ENCODE measurements around the gene CHCHD5.
"Not testable (repeated sequence)": the region's sequence is repeated elsewhere in the genome, so short reads cannot be mapped to it uniquely, and the experiment has no call there.

CHCHD5 gene, protein sequence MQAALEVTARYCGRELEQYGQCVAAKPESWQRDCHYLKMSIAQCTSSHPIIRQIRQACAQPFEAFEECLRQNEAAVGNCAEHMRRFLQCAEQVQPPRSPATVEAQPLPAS

DNA sequence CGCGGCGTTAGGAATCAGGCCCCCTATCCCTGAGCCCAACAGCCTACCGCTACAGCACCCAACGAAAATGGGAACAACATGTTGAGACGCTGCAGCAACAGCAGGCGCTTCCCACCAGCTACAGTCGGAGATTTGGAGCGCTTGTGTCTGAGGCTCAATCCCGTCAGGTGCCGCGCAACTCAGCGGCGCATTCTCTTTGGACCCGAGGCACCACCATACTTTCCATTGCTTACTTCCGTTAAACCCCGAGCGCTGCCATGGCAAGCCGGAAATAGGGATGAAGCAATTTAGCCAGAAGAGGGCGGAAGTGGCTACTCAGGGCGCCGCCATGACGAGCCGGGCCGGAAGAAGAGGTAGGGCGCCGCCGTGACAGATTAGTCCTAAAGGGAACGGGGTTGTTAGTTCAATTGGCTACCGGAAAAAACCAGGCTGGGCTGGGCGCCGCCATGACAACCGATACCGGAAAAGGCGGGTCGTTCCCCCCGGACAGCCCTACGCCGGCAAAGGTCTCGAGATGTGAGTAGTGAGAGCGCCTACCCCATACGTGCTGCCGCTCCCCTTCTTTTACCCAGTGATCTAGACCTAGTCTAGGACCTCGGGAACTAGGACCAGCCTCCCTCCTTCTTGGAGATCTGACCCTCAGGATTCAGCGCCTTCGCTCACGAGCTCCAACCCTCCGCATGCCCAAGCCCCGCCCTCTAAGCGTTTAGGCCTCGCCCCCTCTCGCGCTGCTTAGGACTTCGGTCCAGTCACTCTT is at the start of gene CHCHD5:
Gene CHCHD5 (plus strand): TSS at position 476 of the 757 bp plus-strand sequence. CDS start 39 bp downstream, at position 515.
- peak; percentile 94 for DNase-seq

DNA sequence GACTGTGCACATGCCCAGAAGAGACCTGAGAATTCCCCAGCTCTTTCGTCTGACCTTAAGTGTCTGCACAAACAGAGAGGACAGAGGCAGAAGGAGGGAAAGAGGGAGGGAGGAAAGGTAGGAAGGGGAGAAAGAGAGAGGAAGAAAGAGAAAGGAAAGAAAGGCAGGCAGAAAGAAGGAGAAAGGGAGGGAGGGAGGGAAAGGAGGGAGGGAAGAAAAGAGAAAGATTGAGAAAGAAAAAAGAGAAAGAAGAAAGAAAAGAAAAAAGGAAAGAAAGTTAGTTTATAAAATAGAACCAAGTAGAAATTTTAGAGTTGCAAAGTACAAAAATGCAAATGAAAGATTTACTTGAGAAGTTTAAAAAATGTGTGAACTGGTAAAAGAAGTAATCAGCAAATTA is 49.6 kb upstream of the CHCHD5 start:
- DNase-seq, result no peak

DNA sequence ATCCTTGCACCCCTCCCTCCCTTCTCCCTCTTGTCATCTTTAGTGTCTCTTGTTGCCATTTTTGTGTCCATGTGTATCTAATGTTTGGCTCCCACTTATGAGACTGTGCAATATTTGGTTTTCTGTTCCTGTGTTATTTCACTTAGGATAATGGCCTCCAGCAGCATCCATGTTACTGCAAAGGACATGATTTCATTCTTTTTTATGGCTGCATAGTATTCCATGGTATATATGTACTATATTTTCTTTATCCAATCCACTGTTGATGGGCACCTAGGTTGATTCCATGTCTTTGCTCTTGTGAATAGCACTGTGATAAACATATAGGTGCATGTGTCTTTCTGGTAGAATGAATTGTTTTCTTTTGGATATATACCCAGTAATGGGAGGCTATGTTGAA is 47.7 kb upstream of the CHCHD5 start:
- DNase-seq, result not testable (repeated sequence)

DNA sequence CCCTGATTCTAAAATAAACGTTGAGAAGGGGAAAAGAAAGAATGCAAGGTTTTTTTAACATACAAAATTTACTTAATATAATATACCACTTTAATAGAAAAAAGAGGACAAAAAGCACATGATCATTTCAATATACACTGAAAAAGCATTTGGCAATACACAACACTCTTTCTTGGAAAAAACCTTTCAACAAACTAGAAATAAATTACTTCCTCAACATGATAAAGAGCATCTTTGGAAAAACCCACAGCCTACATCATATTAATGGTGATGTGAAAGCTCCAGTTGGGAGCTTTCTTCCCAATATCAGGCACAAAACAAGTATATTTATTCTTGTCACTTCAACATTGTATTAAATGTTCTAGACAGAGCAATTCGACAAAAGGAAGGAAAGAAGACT is 45.1 kb upstream of the CHCHD5 start:
- DNase-seq, result no peak

DNA sequence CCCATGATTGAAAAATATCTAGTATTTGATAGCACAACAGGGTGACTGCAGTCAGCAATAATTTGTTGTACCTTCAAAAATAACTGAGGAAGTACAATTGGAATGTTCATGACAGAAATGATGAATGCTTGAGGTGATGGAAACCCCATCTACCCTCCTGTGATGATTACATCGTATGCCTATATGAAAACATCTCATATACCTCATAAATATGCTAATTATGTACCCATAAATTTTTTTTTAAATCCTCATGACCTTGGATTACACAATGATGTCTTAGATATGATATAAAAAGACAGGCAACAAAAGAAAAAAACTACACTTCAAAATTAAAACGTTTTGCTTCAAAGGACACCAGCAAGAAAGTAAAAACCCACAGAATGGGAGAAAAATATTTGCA is 43.5 kb upstream of the CHCHD5 start:
- DNase-seq, result no peak

DNA sequence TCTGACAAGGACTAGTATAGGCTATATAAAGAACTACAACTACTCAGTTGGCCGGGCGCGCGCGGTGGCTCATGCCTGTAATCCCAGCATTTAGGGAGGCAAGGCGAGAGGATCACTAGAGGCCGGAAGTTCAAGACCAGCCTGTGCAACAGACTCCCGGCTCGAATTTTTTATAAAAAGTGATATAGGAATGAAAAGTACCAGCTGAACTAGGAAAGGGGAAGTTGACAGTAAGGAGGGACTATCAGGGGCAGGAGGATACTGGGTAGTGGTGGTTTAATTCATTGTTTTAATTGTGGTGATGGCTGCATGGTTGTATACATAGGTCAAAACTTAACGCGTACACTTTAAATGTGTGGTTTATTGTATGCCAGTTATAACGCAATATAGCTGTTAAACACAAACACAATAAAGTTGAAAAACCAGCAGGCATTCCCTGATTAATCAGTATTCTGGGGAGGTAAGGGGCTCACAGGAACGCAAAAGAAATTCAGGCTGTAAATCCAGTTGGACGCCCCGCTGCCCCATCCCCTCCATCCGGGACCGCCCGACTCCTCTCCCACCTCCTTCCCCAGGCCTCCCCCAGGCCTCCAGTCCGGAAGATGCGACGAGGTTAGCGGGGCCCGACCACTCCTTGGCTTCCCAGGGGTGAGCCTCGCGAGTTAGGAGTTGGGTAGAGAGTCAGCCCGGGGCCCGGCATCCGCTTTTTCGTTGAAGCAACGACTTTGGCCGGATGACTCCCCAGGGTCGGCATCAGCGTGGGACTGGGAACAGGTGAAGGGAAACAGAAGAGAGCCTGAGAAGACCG is 42.9 kb upstream of the CHCHD5 start:
- DNase-seq, result peak; percentile 84

DNA sequence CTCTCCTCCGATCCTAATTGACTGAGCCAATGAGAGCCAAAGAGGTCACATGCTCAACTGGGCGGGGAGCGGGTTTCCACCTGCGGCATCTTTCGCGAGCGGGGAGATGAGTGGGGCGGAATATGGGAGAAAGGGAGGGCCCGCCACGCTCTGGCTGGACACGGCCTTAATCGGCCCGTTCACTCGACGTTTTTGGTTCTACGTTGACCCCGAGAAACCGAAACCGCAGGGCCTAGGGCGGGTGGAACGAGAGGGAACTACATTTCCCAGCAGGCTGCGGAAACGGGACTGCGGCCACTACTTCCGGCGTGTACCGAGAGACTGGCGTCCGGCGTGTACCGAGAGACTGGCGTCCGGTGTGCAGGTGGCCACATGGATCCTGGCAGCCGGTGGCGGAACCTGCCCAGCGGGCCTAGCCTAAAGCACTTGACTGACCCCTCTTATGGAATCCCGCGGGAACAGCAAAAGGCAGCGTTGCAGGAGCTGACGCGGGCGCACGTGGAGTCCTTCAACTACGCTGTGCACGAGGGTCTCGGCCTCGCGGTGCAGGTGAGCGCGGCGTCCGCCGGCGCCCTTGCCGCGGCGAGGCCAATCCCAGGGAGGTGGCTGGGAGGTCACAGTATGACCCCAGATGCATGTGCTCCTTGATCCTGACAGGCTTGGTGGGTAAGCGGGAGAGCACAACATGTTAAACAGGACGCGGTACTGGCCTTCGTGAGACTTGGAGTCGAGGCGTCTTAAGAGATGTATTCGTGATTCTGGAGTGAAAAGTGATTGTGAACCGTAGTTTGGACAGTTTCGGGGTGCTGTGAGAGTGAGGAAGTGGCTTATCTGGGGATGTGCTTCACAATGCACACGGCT is 42.1 kb upstream of the CHCHD5 start, which contains the start of gene POLR1B:
Gene POLR1B (plus strand): TSS at position 343 of the 861 bp plus-strand sequence. CDS start 30 bp downstream, at position 373.
- DNase-seq, result peak; percentile 85

DNA sequence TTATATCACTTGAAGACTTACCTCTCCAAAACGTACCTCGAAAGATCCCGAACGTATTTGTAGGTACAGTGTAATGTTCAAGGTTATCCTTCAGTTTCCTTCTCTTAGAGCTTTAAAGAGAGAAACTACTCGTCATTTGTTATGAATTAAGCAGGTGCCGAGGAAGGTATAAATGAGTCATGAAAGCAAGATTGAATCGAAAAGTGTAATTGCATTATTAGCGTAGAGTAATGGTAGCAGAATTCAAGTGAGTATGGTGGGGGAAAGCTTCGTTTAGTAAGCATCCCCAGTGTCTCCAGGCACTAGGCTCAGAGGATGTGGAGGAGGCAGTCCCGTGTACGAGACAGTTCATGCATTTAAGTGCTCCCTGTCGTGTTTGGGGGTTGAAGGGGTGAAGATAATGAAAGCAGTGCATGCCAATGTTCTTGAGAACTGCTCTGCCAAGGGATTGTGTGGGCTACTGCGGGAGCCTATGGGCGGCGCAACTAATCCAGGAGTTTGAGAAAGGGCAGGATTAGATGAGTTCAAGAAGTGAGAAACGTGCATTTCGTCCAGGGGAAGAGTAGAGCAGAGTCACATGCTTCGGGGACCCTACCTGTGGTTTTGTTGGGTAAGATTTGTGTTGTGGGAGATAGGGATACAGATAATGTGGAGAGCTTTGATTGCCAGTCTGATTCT is 41.3 kb upstream of the CHCHD5 start:
- DNase-seq, result peak; percentile 28

DNA sequence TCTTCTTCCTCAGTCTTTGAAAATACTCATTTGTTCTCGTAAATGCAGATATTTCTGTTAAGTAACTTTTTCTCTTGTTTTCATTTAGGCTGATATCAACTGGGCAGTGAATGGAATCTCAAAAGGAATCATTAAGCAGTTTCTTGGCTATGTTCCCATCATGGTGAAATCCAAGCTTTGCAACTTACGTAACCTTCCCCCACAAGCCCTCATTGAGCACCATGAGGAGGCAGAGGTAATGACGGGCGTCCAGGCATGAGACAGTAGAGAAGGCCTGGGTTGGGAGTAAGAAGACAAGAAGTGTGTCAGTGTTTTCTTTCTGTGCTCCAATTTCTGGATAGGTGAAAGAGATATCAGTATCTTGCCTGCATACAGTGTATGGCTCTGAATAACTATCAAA is 37.1 kb upstream of the CHCHD5 start:
- no peak for DNase-seq

DNA sequence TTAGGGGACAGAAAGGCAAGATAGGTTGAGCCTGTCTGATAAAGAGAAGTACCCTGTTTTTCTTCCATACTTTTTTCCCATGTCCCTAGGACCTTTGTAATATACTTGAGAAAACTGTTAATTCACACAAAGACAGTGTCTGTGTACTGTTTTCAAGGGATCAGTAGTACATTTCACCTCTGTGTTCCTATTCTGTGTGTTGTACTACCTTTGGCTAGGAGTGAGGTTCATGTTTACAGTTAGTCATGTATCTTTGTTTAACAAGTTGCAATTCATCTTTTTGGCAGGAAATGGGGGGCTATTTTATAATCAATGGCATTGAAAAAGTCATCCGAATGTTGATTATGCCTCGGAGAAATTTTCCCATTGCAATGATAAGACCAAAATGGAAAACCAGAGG is 35.4 kb upstream of the CHCHD5 start:
- no peak for DNase-seq

DNA sequence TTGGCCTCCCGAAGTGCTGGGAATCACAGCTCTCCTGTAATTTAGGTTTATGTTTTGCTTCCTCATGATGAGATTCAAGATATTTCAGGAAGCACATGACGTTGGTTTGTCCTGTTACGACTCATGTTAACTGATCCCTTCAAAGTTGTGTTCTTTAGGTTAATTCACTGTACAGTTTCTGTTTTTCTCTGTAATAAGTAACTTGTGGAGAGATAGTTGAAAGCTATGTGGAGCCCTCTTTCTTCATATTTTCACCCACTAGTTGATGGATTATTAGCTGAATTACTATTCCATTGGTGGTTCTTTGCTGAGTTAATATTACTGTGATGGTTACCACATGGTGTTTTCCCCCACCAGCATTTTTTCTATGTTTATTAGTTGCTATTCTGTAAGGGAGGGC is 18.3 kb upstream of the CHCHD5 start:
- DNase-seq, result no peak

DNA sequence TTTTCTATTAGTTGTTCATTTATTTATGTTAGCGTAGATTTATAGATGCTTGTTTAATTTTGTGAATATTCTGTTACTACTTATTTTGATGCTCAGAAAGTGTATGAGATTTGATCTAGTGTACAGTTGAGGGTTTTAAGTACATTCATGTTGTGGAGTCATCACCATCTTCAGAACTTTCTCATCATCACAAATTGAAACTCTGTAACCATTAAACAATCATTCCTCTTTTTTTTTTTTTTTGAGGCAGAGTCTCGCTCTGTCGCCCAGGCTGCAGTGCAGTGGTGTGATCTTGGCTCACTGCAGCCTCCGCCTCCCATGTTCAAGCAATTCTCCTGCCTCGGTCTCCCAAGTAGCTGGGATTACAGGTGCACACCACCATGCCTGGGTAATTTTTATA is 17.9 kb upstream of the CHCHD5 start:
- DNase-seq, result not testable (repeated sequence)

DNA sequence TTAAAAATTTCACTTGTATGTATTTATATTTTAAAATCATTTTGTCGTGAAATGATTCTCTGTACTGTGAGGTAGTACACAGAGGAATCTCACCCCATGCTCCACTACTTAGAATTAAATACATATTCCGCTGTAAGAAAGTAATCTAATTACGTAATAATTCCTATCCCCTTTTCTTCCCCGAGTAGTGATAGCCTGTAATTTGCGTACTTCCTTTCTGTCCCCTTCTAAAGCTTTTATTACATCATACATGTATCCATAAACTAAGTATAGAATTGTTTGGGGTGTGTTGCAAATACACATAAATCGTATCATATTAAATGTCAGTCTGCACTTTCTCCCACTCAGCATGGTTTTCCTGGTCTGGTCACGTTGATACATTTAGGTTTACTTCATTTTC is 12.4 kb upstream of the CHCHD5 start:
- no peak for DNase-seq

DNA sequence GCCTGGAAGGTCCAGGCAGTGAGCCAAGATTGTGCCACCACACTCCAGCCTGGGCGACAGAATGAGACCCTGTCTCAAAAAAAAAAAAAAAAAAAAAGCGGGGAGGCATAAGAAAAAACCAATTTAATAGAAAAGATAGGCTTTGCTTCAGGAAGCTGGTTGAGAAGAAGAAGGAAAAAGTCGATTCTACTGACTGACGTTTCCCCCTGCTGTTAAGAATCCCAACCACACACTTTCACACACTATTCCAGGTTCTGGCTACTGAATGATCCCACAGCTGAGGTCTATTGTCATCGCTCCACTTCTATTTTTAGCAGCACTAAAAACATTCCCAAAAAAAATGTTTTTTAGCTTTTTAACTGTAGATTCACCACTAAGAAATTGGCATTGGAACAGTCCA is 6.7 kb upstream of the CHCHD5 start:
- DNase-seq, result no peak

DNA sequence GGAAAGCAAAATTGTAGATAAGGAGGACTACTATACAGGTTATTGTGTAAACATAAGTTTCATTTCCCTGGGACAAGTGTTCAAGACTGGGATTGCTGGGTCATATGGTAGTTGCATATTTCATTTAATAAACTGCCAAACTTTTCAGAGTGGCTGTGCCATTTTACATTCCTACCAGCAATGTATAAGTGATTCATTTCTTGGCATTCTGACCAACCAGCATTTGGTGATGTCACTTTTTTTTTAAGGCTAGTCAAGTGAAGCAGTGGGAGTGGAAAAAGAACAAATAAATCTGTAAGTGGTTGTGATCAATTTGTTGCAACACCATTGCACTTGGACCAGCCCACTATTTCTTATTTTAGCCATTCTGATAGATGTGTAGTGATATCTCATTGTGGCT is 5.2 kb upstream of the CHCHD5 start:
- no peak for DNase-seq

DNA sequence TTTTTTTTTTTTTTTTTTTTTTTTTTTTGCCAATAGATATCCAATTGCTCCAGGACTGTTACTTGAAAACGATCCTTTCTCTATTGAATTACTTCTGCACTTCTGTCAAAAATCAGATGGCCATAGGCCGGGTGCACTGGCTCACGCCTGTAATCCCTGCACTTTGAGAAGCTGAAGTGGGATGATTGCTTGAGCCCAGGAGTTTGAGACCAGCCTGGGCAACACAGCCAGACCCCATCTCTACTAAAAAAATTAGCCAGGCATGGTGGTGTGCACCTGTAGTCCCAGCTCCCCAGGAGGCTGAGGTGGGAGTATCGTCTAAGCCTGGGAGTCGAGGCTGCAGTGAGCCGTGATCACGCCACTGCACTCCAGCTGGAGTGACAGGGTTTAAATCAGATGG is 4.3 kb upstream of the CHCHD5 start:
- DNase-seq, result no peak

DNA sequence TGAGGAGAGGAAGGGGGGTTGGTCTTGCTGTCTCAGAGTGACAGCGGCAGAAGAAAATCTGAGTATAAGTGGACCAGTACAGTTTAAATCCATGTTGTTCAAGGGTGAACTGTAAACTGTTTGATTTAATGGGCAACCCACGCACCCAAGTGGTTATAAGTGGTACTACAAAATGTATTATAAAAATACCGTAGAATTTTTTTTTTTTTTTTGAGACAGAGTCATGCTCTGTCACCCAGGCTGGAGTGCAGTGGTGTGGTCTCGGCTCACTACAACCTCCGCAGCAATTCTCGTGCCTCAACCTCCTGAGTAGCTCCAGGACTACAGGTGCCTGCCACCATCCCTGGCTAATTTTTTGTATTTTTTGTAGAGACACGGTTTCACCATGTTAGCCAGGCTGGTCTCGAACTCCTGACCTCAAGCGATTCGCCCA is 2.1 kb upstream of the CHCHD5 start:
- DNase-seq, result peak; percentile 37

DNA sequence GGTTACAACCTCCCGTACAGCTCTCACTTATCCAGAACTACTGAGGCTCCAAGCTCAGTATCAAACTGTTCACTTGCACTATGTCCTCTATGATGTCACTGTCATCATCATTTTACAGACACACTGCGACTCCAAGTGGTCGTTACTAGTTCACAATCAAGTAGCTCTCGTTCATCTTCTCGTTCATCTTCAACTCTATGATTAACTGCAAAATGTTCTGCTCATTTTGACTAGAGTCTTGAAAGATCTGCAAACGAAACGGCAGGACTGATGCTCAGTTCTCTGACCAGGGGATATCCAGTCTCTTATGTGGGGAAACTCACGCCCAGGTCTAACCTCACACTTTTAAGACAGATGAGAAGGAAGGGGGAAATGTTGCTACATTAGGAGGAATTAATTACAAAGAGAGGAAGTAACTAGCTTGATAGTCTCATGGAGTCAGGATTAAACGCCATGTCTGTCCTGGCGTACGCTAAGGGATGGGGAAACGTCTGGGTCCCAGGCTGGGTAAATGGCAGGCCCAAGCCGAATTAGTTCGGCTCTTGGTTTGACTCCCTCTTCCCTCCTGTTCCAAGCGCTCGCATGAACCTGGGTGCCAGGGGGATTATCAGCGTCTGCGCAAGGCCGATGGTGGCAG is 794 bp upstream of the CHCHD5 start:
- DNase-seq, result no peak

DNA sequence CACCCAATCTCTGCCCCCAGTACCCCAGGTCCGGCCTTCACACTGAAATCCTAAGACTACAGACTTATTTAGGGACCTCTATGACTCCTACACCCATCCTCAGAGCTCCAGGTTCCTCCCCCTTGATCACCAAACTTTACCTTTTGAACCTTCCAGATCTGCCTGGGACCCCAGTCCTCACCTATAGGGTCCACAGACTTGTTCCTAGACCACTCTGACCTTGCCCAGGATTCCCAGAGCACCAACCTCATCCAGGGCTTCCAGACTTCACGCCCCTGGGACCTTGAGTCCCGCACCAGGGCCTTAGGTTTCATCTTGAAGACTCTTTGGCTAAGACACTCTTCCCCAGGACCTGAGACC is 462 bp downstream of the CHCHD5 start:
- DNase-seq, result no peak

DNA sequence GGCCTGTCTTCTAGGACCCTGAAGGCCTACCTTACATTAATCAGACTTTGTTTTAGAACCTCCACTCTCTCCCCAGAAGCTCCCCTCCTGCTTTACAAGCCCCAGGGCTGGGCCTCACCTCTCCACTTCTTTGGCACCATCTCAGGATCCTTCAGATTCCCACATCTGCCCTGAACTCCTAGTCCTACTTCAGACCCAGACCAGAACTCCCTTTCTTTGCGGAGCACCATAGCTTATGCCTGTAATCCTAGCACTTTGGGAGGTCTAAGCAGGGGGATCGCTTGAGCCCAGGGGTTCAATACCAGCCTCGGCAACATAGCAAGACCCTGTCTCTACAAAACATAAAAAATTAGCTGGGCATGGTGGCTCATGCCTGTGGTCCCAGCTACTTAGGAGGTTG is 991 bp downstream of the CHCHD5 start:
- DNase-seq, result no peak

DNA sequence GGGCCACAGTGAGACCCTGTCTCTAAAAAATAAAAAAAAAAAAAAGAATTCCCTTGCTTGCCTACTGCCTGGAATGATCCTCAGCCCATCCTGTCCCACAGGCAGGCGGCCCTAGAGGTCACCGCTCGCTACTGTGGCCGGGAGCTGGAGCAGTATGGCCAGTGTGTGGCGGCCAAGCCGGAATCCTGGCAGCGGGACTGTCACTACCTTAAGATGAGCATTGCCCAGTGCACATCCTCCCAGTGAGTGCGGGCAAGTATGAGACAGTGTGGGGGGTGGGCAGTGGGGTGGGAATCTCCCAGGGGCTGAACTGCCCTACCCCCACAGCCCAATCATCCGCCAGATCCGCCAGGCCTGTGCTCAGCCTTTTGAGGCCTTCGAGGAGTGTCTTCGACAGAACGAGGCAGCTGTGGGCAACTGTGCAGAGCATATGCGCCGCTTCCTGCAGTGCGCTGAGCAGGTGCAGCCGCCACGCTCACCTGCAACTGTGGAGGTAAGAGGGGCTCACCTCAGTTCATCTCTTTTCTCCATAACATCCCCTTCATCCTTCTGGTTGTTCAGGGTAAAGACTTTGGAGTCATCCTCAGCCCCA is 1.6 kb downstream of the CHCHD5 start:
- DNase-seq, result no peak
